G401.6 (cell line): Measurements from ENCODE around the gene STX1B.
"Not testable (repeated sequence)": the region's sequence is repeated elsewhere in the genome, so short reads cannot be mapped to it uniquely, and the experiment has no call there.

ENCODE experiments used
- FAIRE-seq: peaks from 2 replicates; lab custom pipeline; 2012; peaks lifted over from hg19 to GRCh38; lab: Jason Lieb, UNC

STX1B gene

DNA sequence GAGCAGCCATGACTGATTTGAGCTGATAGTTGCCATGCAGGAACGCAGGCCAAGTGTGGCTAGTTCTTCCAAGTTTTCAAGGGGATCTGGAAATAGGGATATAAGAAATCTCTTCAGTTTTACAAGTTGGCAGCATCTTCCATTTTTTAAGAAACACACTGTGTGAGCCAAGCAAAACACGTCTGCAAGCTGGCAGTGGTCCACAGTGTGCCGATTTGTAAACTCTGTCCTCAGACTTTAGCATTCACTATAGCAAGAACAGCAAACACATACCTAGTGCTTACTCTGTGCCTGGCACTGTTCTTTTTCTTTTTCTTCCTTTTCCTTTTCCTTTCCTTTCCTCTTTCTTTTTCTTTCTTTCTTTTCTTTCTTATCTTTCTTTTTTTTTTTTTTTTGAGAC, 58.7 kb downstream of the STX1B start:
- FAIRE-seq = no peak

GRCh38 chr16:30951193-30951592, 59.2 kb downstream of the STX1B start:
- FAIRE-seq = no peak

- FAIRE-seq = no peak
These were observed 59.8 kb downstream of the STX1B start for GRCh38 chr16:30950516-30951065.

DNA sequence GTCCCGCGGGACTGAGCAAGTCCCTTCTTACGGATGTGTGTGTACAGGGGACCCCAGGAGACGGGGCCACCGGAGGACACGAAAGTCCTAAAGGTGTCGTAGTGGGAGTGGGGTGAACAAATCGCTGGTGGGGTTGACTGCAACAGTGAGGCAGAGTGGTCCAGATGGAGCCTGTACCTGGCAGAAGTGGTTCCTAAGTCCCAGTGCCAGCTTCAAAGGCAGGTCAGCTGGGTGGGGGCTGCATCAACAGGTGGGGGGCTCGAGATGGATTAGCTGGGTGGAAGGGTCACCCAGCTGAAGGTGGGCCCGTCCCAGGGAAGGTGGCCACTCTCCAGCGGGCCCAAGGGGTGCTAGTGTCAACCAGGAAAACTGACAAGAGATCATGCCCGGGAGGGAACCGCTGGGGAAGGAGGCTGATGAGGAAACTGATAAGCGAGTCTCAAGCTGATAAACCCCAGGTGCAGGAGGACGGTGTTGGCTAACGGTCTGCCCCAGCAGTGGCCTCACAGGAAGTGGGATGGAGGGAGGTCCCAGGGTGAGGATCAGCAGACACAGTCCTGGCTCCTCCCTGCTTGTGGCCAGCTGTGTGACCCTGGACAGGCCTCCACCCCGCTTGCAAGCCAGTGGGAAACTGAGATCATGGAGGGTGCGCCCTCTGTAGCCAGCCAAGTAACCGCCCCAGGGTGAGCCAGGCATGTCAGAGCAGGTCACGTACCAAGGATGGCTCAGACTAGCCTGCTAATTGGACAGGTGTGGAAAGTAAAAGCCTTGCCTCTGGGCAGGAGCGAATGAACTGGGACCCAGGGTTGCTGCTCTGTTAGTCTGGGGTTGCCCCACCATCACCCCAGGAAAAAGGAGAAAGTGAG, 60.6 kb downstream of the STX1B start:
- FAIRE-seq = no peak

- FAIRE-seq = no peak
These were observed 61.5 kb downstream of the STX1B start, which contains the start of gene ORAI3 for GRCh38 chr16:30948667-30949649. ORAI3 (plus strand) TSS chr16:30949068; CDS start chr16:30949290, 222 bp downstream.

GRCh38 chr16:30947859-30948666, 62.4 kb downstream of the STX1B start:
- FAIRE-seq = peak; percentile 97

DNA sequence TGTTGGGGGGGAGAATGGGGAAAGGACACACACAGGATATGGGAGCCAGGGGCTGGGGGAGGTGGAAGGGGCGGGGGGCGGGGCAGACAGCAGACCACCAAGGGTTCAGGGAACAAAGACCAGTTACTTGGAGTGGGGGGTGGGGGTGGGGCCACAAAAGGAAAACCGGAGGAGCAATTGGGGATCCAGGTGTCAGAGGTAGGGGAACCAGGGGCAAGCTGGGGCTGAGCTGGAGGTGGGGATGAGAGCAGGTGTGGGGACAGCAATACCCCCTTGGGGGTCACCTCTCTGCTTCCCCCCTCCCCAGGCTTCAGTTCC, 62.9 kb downstream of the STX1B start:
- FAIRE-seq = no peak

- no peak for FAIRE-seq
These were observed 63.5 kb downstream of the STX1B start for GRCh38 chr16:30946671-30947540.

DNA sequence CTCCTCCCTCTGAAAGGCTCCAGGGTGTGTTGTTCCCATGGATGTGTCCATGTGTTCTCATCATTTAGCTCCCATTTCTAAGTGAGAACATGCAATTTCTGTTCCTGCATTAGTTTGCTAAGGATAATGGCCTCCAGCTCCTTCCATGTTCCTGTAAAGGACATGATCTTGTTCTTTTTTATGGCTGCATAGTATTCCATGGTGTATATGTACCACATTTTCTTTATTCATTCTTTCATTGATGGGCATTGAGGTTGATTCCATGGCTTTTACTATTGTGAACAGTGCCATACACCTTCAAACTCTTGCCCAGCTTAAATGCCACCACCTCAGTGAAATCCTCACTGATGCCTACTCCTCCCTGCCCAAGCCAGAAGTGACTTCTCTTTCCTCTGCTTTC, 66.1 kb downstream of the STX1B start:
- FAIRE-seq = no peak

DNA sequence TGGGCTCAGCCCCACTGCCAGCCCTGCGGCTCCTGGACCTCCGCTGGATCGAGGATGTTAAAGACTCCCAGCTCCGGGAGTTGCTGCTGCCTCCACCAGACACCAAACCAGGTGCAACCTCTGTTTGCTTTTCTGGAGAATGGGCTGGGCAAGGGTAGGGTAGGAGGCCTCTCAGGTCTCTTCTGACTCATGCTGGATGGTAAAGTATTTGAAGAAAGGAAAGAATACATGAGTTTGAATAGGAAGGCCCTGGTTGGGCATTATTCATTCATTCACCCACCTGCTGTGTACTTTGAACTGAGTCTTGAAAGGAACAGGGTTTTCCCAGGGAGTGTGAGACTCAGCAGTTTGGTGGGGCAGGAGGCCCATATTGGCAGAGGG, 68.0 kb downstream of the STX1B start:
- no peak for FAIRE-seq

DNA sequence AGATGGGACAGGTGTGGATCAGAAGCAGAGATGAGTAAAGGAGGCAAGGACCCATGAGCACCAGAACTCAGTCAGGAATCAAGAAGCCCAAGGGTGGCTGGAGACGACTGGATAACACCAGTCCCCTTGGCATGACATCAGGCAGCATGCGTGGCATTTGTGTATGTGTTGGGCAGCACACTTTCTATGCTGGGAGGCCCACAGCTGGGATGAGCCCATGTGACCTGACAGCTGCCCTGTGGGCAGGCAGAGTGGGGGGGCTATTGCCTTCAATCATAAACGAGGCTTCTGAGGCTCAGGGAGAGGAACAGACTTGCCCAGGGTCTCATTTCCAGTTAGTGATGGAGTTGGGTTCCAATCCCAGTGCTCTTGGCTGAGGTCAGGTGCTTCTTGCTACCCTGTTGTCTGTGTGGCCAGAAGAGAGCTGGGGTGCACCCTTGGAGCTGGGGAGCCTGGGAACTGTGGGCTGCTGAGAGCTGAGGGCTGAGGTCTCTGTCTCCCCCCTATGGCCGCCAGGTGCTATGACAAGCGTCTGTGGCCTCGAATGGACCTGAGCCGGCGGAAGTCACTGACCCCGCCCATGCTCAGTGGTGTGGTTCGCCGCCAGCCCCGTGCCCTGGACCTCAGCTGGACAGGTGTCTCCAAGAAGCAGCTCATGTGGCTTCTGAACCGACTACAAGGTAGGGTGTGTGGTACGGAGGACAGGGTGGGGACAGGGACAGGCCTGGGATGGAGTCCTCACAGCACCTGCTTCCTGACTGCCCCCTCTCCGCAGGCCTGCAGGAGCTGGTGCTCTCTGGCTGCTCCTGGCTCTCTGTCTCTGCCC, 68.6 kb downstream of the STX1B start:
- FAIRE-seq = no peak

GRCh38 chr16:30939571-30939970, 70.9 kb downstream of the STX1B start:
- FAIRE-seq = not testable (repeated sequence)
